H9 (cell line): ENCODE data around the gene SEC22C. TPM values are rescaled to one million over a fixed set of nuclear protein-coding genes. Genes with fewer than 3 reads are reported as not detected.
A peak's percentile ranks its signal among the peaks of the same experiment; 100 is the strongest.

Source experiments
- DNase-seq: peaks from one replicate; pipeline ENCODE4 v3.0.0-alpha.2; 2017
- H2AFZ ChIP-seq: one replicate; pipeline ENCODE4 v1.6.1; 2013; ENCODE audit warnings: mild to moderate bottlenecking, low read length, control low read depth, moderate library complexity
- H2AK5ac ChIP-seq: 2 replicates; pipeline ENCODE4 v1.6.1; 2013; ENCODE audit warnings: low read length, control low read depth, mixed read lengths; ENCODE audit not compliant: insufficient read length
- H2BK120ac ChIP-seq: one replicate; pipeline ENCODE4 v1.6.1; 2013; ENCODE audit warnings: low read depth, mild to moderate bottlenecking, low read length, control low read depth, inconsistent platforms; ENCODE audit not compliant: poor library complexity, severe bottlenecking
- H2BK12ac ChIP-seq: 2 replicates; pipeline ENCODE4 v1.6.1; 2013; ENCODE audit warnings: low read length, control low read depth, mixed read lengths, low read depth; ENCODE audit not compliant: insufficient read length
- H2BK15ac ChIP-seq: 2 replicates; pipeline ENCODE4 v1.6.1; 2013; ENCODE audit warnings: low read depth, low read length, control low read depth
- H2BK20ac ChIP-seq: one replicate; pipeline ENCODE4 v1.6.1; 2013; ENCODE audit warnings: low read depth, mild to moderate bottlenecking, low read length, control low read depth, inconsistent platforms; ENCODE audit not compliant: poor library complexity, severe bottlenecking
- H2BK5ac ChIP-seq: 2 replicates; pipeline ENCODE4 v1.6.1; 2013; ENCODE audit warnings: low read length, control low read depth, mixed read lengths; ENCODE audit not compliant: insufficient read length
- H3K14ac ChIP-seq: 2 replicates; pipeline ENCODE4 v1.6.1; 2013; ENCODE audit warnings: low read length, control low read depth; ENCODE audit not compliant: insufficient read depth
- H3K18ac ChIP-seq: 2 replicates; pipeline ENCODE4 v1.6.1; 2013; ENCODE audit warnings: low read depth, mild to moderate bottlenecking, mixed read lengths, low read length, control low read depth; ENCODE audit not compliant: insufficient read length
- H3K23ac ChIP-seq: 2 replicates; pipeline ENCODE4 v1.6.1; 2013; ENCODE audit warnings: low read length, control low read depth, mixed read lengths, low read depth; ENCODE audit not compliant: insufficient read length
- H3K23me2 ChIP-seq: 2 replicates; pipeline ENCODE4 v1.6.1; 2013; ENCODE audit warnings: low read depth, mild to moderate bottlenecking, mixed read lengths, low read length, control low read depth; ENCODE audit not compliant: insufficient read length, poor library complexity, severe bottlenecking
- H3K27ac ChIP-seq: 2 replicates; pipeline ENCODE4 v1.5.1; 2013; ENCODE audit warnings: low read length, control low read depth, mixed read lengths, low read depth; ENCODE audit not compliant: insufficient read length
- H3K27me3 ChIP-seq: 2 replicates; pipeline ENCODE4 v1.6.1; 2013; ENCODE audit warnings: low read length, control low read depth, inconsistent platforms; ENCODE audit not compliant: insufficient read depth
- H3K4ac ChIP-seq: 2 replicates; pipeline ENCODE4 v1.6.1; 2013; ENCODE audit warnings: low read depth, mild to moderate bottlenecking, control low read depth, inconsistent platforms, low read length, moderate library complexity
- H3K4me1 ChIP-seq: 2 replicates; pipeline ENCODE4 v1.6.1; 2013; ENCODE audit warnings: low read length, control low read depth, inconsistent platforms; ENCODE audit not compliant: insufficient read depth
- H3K4me2 ChIP-seq: 2 replicates; pipeline ENCODE4 v1.6.1; 2013; ENCODE audit warnings: low read length, control low read depth, mixed read lengths; ENCODE audit not compliant: insufficient read length, insufficient read depth
- H3K56ac ChIP-seq: 2 replicates; pipeline ENCODE4 v1.6.1; 2013; ENCODE audit warnings: low read depth, mild to moderate bottlenecking, mixed read lengths, low read length, control low read depth; ENCODE audit not compliant: insufficient read length
- H3K79me1 ChIP-seq: 2 replicates; pipeline ENCODE4 v1.6.1; 2013; ENCODE audit warnings: low read depth, mild to moderate bottlenecking, moderate library complexity, low read length, control low read depth, inconsistent platforms; ENCODE audit not compliant: insufficient read depth, poor library complexity, severe bottlenecking
- H3K79me2 ChIP-seq: 2 replicates; pipeline ENCODE4 v1.6.1; 2013; ENCODE audit warnings: low read length, control low read depth, inconsistent platforms; ENCODE audit not compliant: insufficient read depth
- H3K9ac ChIP-seq: 2 replicates; pipeline ENCODE4 v1.6.1; 2013; ENCODE audit warnings: low read length, control low read depth, mixed read lengths; ENCODE audit not compliant: insufficient read length; ENCODE audit errors: extremely low read depth
- H3K9me3 ChIP-seq: one replicate; pipeline ENCODE4 v1.6.1; 2013; ENCODE audit warnings: low read depth, low read length, inconsistent platforms; ENCODE audit not compliant: control insufficient read depth
- H3T11ph ChIP-seq: one replicate; pipeline ENCODE4 v1.6.1; 2013; ENCODE audit warnings: mild to moderate bottlenecking, low read length, control low read depth, inconsistent platforms
- H4K20me1 ChIP-seq: one replicate; pipeline ENCODE4 v1.6.1; 2013; ENCODE audit not compliant: control insufficient read depth, insufficient read length, insufficient read depth
- H4K5ac ChIP-seq: 2 replicates; pipeline ENCODE4 v1.6.1; 2013; ENCODE audit warnings: low read depth, mild to moderate bottlenecking, mixed read lengths, low read length, control low read depth; ENCODE audit not compliant: insufficient read length
- H4K8ac ChIP-seq: replicated peaks from 2 replicates; pipeline ENCODE4 v1.6.1; 2013; ENCODE audit warnings: low read length, control low read depth, mixed read lengths, low read depth; ENCODE audit not compliant: insufficient read length
- H4K91ac ChIP-seq: 2 replicates; pipeline ENCODE4 v1.6.1; 2013; ENCODE audit warnings: low read depth, mild to moderate bottlenecking, moderate library complexity, mixed read lengths, low read length, control low read depth; ENCODE audit not compliant: insufficient read length
- H3K27ac Mint-ChIP-seq, 3 experiments: 2 replicates in 2 of 3; 3 replicates in 1 of 3; pipeline ENCODE4 v1.8.0; 2020 to 2021; ENCODE audit warnings: mixed read lengths in 3 of 3, mild to moderate bottlenecking in 1 of 3, moderate library complexity in 1 of 3
- H3K27me3 Mint-ChIP-seq: 2 replicates; pipeline ENCODE4 v1.8.0; 2021; ENCODE audit warnings: low read depth, mild to moderate bottlenecking, moderate library complexity, mixed read lengths
- H3K36me3 Mint-ChIP-seq, 3 experiments: 2 replicates in 2 of 3; 3 replicates in 1 of 3; pipeline ENCODE4 v1.8.0; 2020 to 2021; ENCODE audit warnings: low read depth in 3 of 3, mixed read lengths in 3 of 3; ENCODE audit not compliant: insufficient read depth in 1 of 3
- H3K4me1 Mint-ChIP-seq, 2 experiments: 2 replicates each; pipeline ENCODE4 v1.8.0; 2020; ENCODE audit warnings: mixed read lengths in 2 of 2
- H3K4me3 Mint-ChIP-seq, 2 experiments: 2 replicates in 1 of 2; 3 replicates in 1 of 2; pipeline ENCODE4 v1.8.0; 2020 to 2021; ENCODE audit warnings: mild to moderate bottlenecking in 2 of 2, mixed read lengths in 2 of 2, moderate library complexity in 1 of 2
- H3K9me3 Mint-ChIP-seq, 2 experiments: 2 replicates in 1 of 2; 3 replicates in 1 of 2; pipeline ENCODE4 v1.8.0; 2020; ENCODE audit warnings: mild to moderate bottlenecking in 2 of 2, mixed read lengths in 2 of 2, moderate library complexity in 1 of 2
- WGBS: extraction: QIAGEN DNeasy Blood & Tissue Kit; methylation state at CpG from one replicate; pipeline ENCODE4 v1.1.7; 2013; ENCODE audit warnings: missing lambda C conversion rate, low lambda C conversion rate, mixed read lengths; ENCODE audit not compliant: insufficient read length; ENCODE audit errors: extremely low coverage; 5-methylcytosine and 5-hydroxymethylcytosine counted together
- total RNA-seq: library from RNA; stranded (reverse); gene quantifications from 2 replicates; pipeline ENCODE4 v1.2.1, GENCODE V29; 2021
- TF ChIP-seq, protein P1 (sequence below): fragments of 200-600 bp; sonication (generic); conservative IDR thresholded peaks from 3 replicates; pipeline ENCODE4 v1.8.0; 2021; ENCODE audit warnings: antibody characterized with exemption, mild to moderate bottlenecking

SEC22C gene
- total RNA-seq, 1 experiment from 2014 or later: 28.2 TPM

DNA sequence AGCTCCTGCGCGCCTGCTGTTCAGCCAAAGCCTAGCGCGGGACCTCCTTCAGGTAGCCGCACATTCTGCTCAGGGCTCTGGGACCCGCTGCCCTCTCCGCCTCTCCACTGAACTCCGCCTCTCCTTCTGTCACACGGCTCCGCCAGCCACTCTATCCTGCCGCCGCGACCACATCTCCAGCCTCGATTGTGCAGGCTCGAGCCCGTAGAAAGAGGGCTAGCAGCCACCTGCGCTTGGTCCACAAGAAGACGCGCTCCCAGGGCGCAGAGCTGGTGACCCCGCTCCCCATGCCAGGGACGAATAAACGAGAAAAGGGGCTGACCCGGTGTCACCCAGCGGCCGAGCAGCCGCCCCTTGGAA, 80.5 kb downstream of the SEC22C start:
- no peaks in the 10 kb centered on the region for H3K36me3 Mint-ChIP-seq
- Histone ChIP-seq H4K8ac (no peak overlapping the region), H2AFZ (no peak overlapping the region), H2BK120ac (no peak overlapping the region), H2BK15ac (no peak overlapping the region), H3K23ac (no peak overlapping the region), H3K79me1 (no peaks in the 10 kb centered on the region), H3K23me2 (peaks cover 18% of the 10 kb centered on the region), H2BK5ac (no peak overlapping the region), H3K9me3 (no peaks in the 10 kb centered on the region), H3K56ac (no peak overlapping the region), H2AK5ac (no peak overlapping the region), H3K4me2 (peak overlapping the region; percentile 70), H3K27me3 (peaks cover 20% of the 10 kb centered on the region; the same call in 1 of the 2 replicates), H3K4ac (no peak overlapping the region), H3K9ac (no peak overlapping the region), H3K79me2 (no peaks in the 10 kb centered on the region), H4K20me1 (no peaks in the 10 kb centered on the region), H2BK20ac (no peak overlapping the region), H3T11ph (no peak overlapping the region), H4K91ac (no peak overlapping the region), H3K14ac (no peak overlapping the region), H2BK12ac (no peak overlapping the region), H4K5ac (no peak overlapping the region), H3K18ac (no peak overlapping the region), H3K27ac (no peak overlapping the region), H3K4me1 (no peaks in the 10 kb centered on the region)
- no peak overlapping the region for H3K27ac Mint-ChIP-seq
- WGBS: no CpG with 5 or more reads among the region's 27 CpGs
- H3K4me1 Mint-ChIP-seq: peaks cover 37 to 49% of the 10 kb centered on the region in 2 experiments
- TF ChIP-seq, protein P1, sequence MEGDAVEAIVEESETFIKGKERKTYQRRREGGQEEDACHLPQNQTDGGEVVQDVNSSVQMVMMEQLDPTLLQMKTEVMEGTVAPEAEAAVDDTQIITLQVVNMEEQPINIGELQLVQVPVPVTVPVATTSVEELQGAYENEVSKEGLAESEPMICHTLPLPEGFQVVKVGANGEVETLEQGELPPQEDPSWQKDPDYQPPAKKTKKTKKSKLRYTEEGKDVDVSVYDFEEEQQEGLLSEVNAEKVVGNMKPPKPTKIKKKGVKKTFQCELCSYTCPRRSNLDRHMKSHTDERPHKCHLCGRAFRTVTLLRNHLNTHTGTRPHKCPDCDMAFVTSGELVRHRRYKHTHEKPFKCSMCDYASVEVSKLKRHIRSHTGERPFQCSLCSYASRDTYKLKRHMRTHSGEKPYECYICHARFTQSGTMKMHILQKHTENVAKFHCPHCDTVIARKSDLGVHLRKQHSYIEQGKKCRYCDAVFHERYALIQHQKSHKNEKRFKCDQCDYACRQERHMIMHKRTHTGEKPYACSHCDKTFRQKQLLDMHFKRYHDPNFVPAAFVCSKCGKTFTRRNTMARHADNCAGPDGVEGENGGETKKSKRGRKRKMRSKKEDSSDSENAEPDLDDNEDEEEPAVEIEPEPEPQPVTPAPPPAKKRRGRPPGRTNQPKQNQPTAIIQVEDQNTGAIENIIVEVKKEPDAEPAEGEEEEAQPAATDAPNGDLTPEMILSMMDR: no peak
- no peaks in the 10 kb centered on the region for H3K9me3 Mint-ChIP-seq
- H3K4me3 Mint-ChIP-seq: peak overlapping the region; percentile 78 to 92
- peaks cover 67% of the 10 kb centered on the region for H3K27me3 Mint-ChIP-seq
- DNase-seq: peak; percentile 74
